Measurements from ENCODE around the gene NAGPA.

- TF ChIP-seq POLR2A (IDR thresholded peaks at IDR 0.05; ENCODE audit: extremely low read depth, insufficient read length) (no peak), CTCF (IDR thresholded peaks at IDR 0.05; ENCODE audit: low read depth, low read length) (no peak)
Measured at GRCh38 chr16:5033256-5034166, at the start of gene NAGPA.

Data from NB4 (cell line).